Uterus (tissue), 4 donors: ENCODE data around the gene FOS. TPM values are rescaled to one million over a fixed set of nuclear protein-coding genes. Genes with fewer than 3 reads are reported as not detected.
A peak's percentile ranks its signal among the peaks of the same experiment; 100 is the strongest.
"Not testable (repeated sequence)": the region's sequence is repeated elsewhere in the genome, so short reads cannot be mapped to it uniquely, and the experiment has no call there.

ENCODE experiments used
- DNase-seq, 2 donors: peaks; one replicate each; pipeline ENCODE4 v3.0.0-alpha.2; 2019 to 2020
- H3K27ac ChIP-seq, 2 donors: fragments of 200-600 bp; sonication (generic); 1 replicate in 1 of 2; 2 replicates in 1 of 2; pipeline ENCODE4 v1.5.1; 2016 to 2018
- H3K27me3 ChIP-seq, 2 donors: fragments of 200-600 bp; sonication (generic); one replicate each; pipeline ENCODE4 v1.5.1; 2018 to 2019; ENCODE audit warnings: control low read depth in 1 of 2
- H3K36me3 ChIP-seq, 2 donors: fragments of 200-600 bp; sonication (generic); one replicate each; pipeline ENCODE4 v1.5.1; 2019; ENCODE audit warnings: control low read depth in 1 of 2
- H3K4me1 ChIP-seq, 2 donors: fragments of 200-600 bp; sonication (generic); one replicate each; pipeline ENCODE4 v1.5.1; 2018 to 2019; ENCODE audit warnings: control low read depth in 1 of 2
- H3K4me3 ChIP-seq, 2 donors: fragments of 200-600 bp; sonication (generic); 1 replicate in 1 of 2; 2 replicates in 1 of 2; pipeline ENCODE4 v1.5.1; 2018 to 2019; ENCODE audit warnings: mild to moderate bottlenecking in 1 of 2
- H3K9me3 ChIP-seq, 2 donors: fragments of 200-600 bp; sonication (generic); one replicate each; pipeline ENCODE4 v1.5.1; 2019; ENCODE audit warnings: control low read depth in 1 of 2
- POLR2A ChIP-seq, 2 donors: fragments of 450-650 bp; IDR thresholded peaks; one replicate each; pipeline ENCODE4 v1.6.1; 2016; ENCODE audit warnings: antibody characterized with exemption in 2 of 2, mild to moderate bottlenecking in 1 of 2, moderate library complexity in 1 of 2
- intact Hi-C: fragments of 100-400 bp; cut with DNase I; formaldehyde crosslinking; loops from one replicate; pipeline ENCODE4 v1.15.1; 2023; ENCODE audit warnings: low total_unique reads
- total RNA-seq, 4 donors: library from RNA; depleted of rRNA in 3 of 4; stranded (reverse); fragments of >200 nt in 3 of 4; gene quantifications; one replicate each; pipeline versions ENCODE4 v1.1.0 to v1.2.4, GENCODE V29; 2014 to 2023
- TF ChIP-seq, protein P1 (sequence below), 4 experiments: fragments of 200-600 bp in 2 of 4; fragments of 450-650 bp in 2 of 4; sonication (generic) in 2 of 4; IDR thresholded peaks; one replicate each; pipeline ENCODE4 v1.5.1; 2016 to 2019; ENCODE audit warnings: antibody characterized with exemption in 4 of 4, mild to moderate bottlenecking in 2 of 4, moderate library complexity in 1 of 4
- donor health status: DM: yes; HTN: yes; CAD: no.

The FOS gene
- total RNA-seq, 4 donors from 2014 or later = 29.2 to 1,111 (median 137) TPM

DNA sequence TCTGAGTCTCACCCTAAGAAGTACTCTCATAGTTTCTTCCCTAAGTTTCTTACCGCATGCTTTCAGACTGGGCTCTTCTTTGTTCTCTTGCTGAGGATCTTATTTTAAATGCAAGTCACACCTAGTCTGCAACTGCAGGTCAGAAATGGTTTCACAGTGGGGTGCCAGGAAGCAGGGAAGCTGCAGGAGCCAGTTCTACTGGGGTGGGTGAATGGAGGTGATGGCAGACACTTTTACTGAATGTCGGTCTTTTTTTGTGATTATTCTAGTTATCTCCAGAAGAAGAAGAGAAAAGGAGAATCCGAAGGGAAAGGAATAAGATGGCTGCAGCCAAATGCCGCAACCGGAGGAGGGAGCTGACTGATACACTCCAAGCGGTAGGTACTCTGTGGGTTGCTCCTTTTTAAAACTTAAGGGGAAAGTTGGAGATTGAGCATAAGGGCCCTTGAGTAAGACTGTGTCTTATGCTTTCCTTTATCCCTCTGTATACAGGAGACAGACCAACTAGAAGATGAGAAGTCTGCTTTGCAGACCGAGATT, 1.7 kb downstream of the FOS start:
- peaks cover 13 to 18% of the 10 kb centered on the region in 2 donors for H3K4me1 ChIP-seq
- intact Hi-C loops = no loop called here
- H3K9me3 ChIP-seq = no peaks in the 10 kb centered on the region
- H3K27me3 ChIP-seq = no peaks in the 10 kb centered on the region
- H3K27ac ChIP-seq = peak overlapping the region; percentile 98 to 99
- TF ChIP-seq, protein P1, sequence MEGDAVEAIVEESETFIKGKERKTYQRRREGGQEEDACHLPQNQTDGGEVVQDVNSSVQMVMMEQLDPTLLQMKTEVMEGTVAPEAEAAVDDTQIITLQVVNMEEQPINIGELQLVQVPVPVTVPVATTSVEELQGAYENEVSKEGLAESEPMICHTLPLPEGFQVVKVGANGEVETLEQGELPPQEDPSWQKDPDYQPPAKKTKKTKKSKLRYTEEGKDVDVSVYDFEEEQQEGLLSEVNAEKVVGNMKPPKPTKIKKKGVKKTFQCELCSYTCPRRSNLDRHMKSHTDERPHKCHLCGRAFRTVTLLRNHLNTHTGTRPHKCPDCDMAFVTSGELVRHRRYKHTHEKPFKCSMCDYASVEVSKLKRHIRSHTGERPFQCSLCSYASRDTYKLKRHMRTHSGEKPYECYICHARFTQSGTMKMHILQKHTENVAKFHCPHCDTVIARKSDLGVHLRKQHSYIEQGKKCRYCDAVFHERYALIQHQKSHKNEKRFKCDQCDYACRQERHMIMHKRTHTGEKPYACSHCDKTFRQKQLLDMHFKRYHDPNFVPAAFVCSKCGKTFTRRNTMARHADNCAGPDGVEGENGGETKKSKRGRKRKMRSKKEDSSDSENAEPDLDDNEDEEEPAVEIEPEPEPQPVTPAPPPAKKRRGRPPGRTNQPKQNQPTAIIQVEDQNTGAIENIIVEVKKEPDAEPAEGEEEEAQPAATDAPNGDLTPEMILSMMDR (IDR thresholded peaks at IDR 0.05) = no peak
- no peak for TF ChIP-seq POLR2A (IDR thresholded peaks at IDR 0.05)
- DNase-seq = no peak
- H3K36me3 ChIP-seq = no peaks in the 10 kb centered on the region
- peak overlapping the region; percentile 68 to 79 for H3K4me3 ChIP-seq

DNA sequence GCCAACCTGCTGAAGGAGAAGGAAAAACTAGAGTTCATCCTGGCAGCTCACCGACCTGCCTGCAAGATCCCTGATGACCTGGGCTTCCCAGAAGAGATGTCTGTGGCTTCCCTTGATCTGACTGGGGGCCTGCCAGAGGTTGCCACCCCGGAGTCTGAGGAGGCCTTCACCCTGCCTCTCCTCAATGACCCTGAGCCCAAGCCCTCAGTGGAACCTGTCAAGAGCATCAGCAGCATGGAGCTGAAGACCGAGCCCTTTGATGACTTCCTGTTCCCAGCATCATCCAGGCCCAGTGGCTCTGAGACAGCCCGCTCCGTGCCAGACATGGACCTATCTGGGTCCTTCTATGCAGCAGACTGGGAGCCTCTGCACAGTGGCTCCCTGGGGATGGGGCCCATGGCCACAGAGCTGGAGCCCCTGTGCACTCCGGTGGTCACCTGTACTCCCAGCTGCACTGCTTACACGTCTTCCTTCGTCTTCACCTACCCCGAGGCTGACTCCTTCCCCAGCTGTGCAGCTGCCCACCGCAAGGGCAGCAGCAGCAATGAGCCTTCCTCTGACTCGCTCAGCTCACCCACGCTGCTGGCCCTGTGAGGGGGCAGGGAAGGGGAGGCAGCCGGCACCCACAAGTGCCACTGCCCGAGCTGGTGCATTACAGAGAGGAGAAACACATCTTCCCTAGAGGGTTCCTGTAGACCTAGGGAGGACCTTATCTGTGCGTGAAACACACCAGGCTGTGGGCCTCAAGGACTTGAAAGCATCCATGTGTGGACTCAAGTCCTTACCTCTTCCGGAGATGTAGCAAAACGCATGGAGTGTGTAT, 2.4 kb downstream of the FOS start:
- no peak for DNase-seq
- intact Hi-C loops = no loop called here
- Histone ChIP-seq H3K27me3 (no peaks in the 10 kb centered on the region), H3K36me3 (no peaks in the 10 kb centered on the region), H3K4me1 (peaks cover 11 to 13% of the 10 kb centered on the region in 2 donors), H3K9me3 (no peaks in the 10 kb centered on the region), H3K4me3 (peak overlapping the region in 1 of 2 donors; percentile 79), H3K27ac (peak overlapping the region in 1 of 2 donors; percentile 6)
- TF ChIP-seq POLR2A (IDR thresholded peaks at IDR 0.05) = no peak
- TF ChIP-seq, protein P1 (IDR thresholded peaks at IDR 0.05) = no peak

DNA sequence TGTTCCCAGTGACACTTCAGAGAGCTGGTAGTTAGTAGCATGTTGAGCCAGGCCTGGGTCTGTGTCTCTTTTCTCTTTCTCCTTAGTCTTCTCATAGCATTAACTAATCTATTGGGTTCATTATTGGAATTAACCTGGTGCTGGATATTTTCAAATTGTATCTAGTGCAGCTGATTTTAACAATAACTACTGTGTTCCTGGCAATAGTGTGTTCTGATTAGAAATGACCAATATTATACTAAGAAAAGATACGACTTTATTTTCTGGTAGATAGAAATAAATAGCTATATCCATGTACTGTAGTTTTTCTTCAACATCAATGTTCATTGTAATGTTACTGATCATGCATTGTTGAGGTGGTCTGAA, 3.0 kb downstream of the FOS start:
- intact Hi-C loops = no loop called here
- no peaks in the 10 kb centered on the region for H3K36me3 ChIP-seq
- H3K27me3 ChIP-seq = no peaks in the 10 kb centered on the region
- H3K4me1 ChIP-seq = peaks cover 7 to 8% of the 10 kb centered on the region in 2 donors
- no peak overlapping the region for H3K27ac ChIP-seq
- DNase-seq = no peak
- no peak for TF ChIP-seq POLR2A (IDR thresholded peaks at IDR 0.05)
- TF ChIP-seq, protein P1 (IDR thresholded peaks at IDR 0.05) = no peak
- peak overlapping the region in 1 of 2 donors; percentile 79 for H3K4me3 ChIP-seq
- no peaks in the 10 kb centered on the region for H3K9me3 ChIP-seq

DNA sequence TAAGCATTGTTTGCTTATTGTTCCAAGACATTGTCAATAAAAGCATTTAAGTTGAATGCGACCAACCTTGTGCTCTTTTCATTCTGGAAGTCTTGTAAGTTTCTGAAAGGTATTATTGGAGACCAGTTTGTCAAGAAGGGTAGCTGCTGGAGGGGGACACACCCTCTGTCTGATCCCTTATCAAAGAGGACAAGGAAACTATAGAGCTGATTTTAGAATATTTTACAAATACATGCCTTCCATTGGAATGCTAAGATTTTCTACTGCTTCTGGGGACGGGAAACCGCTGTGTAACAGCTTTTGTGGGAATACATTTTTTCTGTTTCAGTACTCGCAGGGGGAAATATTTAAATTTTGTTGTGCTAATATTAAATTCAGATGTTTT, 3.5 kb downstream of the FOS start:
- Histone ChIP-seq H3K9me3 (no peaks in the 10 kb centered on the region), H3K27me3 (no peaks in the 10 kb centered on the region), H3K36me3 (no peaks in the 10 kb centered on the region), H3K27ac (no peak overlapping the region), H3K4me1 (peaks cover 7 to 8% of the 10 kb centered on the region in 2 donors), H3K4me3 (peak overlapping the region in 1 of 2 donors; percentile 79)
- TF ChIP-seq, protein P1 (IDR thresholded peaks at IDR 0.05) = no peak
- no peak for TF ChIP-seq POLR2A (IDR thresholded peaks at IDR 0.05)
- intact Hi-C loops = no loop called here
- no peak for DNase-seq

DNA sequence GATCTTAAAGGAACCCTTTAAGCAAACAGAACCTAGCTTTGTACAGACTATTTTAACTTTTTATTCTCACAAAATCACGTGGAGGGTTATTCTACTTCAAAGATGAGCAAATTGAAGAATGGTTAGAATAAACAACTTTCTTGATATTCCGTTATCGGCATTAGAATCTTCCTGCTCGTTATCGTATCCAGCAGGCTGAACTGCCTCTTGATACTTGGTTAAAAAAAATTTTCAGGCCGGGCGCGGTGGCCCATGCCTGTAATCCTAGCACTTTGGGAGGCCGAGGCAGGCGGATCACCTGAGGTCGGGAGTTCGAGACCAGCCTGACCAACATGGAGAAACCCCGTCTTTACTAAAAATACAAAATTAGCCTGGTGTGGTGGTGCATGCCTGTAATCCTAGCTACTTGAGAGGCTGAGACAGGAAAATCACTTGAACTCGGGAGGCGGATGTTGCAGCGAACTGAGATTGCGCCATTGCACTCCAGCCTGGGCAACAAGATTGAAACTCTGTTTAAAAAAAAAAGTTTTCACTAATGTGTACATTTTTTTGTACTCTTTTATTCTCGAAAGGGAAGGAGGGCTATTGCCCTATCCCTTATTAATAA, 4.0 kb downstream of the FOS start:
- H3K4me3 ChIP-seq, intact Hi-C loops, DNase-seq: not testable (repeated sequence)

More for the DNA sequence above, 4.0 kb downstream of the FOS start:
- H3K4me1 ChIP-seq, H3K27me3 ChIP-seq, H3K9me3 ChIP-seq, H3K27ac ChIP-seq, H3K36me3 ChIP-seq: not testable (repeated sequence)
